C4-2B (cell line): Measurements from ENCODE around the gene SLC50A1.

Experiments used
- H3K27ac ChIP-seq: fragments of 450-650 bp; 2 replicates; pipeline ENCODE4 v1.5.1; 2017
- ZFX ChIP-seq: fragments of 450-650 bp; IDR thresholded peaks from 2 replicates; pipeline ENCODE4 v1.6.1; 2017
- TF ChIP-seq, protein P1 (sequence below): fragments of 450-650 bp; conservative IDR thresholded peaks from 2 replicates; pipeline ENCODE4 v1.5.1; 2017; ENCODE audit warnings: mild to moderate bottlenecking

SLC50A1 gene, protein sequence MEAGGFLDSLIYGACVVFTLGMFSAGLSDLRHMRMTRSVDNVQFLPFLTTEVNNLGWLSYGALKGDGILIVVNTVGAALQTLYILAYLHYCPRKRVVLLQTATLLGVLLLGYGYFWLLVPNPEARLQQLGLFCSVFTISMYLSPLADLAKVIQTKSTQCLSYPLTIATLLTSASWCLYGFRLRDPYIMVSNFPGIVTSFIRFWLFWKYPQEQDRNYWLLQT

DNA sequence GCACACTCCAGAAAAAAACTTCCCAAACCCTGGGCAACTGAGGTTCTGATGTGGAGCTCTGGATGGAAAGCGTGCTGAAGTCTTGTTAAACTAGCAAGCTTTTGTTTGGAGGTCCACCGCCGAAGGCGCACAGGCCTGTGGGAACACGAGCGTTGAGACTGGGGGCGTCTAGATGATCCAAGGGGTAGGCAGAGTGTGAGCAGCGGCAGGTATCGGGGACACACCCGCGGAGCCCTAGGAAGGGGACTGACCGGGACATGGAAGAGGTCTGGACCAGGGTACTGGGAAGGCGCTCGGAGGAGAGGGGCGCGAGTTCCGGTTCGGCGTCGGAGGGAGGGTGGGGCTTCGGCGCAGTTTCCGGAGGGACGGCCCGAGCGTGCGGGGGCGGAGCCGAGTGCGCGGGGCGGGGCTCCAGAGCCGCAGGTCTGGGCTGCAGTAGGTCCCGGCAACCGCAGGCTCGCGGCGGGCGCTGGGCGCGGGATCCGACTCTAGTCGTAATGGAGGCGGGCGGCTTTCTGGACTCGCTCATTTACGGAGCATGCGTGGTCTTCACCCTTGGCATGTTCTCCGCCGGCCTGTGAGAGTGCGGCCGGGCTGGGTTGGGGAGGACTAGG, at the start of gene SLC50A1:
Gene SLC50A1, plus strand, starts transcription at position 438 of the 614 bp plus-strand sequence. Its CDS starts 60 bp downstream, at position 498.
- TF ChIP-seq, protein P1, sequence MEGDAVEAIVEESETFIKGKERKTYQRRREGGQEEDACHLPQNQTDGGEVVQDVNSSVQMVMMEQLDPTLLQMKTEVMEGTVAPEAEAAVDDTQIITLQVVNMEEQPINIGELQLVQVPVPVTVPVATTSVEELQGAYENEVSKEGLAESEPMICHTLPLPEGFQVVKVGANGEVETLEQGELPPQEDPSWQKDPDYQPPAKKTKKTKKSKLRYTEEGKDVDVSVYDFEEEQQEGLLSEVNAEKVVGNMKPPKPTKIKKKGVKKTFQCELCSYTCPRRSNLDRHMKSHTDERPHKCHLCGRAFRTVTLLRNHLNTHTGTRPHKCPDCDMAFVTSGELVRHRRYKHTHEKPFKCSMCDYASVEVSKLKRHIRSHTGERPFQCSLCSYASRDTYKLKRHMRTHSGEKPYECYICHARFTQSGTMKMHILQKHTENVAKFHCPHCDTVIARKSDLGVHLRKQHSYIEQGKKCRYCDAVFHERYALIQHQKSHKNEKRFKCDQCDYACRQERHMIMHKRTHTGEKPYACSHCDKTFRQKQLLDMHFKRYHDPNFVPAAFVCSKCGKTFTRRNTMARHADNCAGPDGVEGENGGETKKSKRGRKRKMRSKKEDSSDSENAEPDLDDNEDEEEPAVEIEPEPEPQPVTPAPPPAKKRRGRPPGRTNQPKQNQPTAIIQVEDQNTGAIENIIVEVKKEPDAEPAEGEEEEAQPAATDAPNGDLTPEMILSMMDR, result no peak; the same call in 1 of the 2 replicates
- TF ChIP-seq ZFX, result no peak
- H3K27ac ChIP-seq, result peak within 1 kb of the TSS; percentile 95

DNA sequence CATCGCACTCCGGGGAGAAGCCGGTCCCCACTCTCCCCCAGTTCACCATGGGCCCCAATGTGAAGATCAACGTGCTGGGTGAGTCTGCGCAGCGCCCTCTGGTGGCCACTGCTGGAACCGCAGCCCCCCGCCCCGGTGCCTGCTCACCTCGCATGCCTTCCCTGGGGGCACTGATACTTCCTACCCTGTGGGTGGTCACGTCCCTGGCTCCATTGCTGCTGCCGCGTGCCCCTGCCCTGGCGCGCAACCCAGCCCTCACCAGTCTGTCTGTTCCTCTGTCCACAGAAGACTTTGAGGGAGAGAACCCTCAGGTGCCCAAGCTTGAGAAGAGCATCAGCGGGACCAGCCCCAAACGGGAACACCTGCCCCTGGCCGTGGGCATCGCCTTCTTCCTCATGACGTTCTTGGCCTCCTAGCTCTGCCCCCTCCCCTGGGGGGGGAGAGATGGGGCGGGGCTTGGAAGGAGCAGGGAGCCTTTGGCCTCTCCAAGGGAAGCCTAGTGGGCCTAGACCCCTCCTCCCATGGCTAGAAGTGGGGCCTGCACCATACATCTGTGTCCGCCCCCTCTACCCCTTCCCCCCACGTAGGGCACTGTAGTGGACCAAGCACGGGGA, 49.4 kb upstream of the SLC50A1 start:
- TF ChIP-seq ZFX, result no peak
- TF ChIP-seq, protein P1, result peak; percentile 99
- H3K27ac ChIP-seq, result peak overlapping the region; percentile 82

DNA sequence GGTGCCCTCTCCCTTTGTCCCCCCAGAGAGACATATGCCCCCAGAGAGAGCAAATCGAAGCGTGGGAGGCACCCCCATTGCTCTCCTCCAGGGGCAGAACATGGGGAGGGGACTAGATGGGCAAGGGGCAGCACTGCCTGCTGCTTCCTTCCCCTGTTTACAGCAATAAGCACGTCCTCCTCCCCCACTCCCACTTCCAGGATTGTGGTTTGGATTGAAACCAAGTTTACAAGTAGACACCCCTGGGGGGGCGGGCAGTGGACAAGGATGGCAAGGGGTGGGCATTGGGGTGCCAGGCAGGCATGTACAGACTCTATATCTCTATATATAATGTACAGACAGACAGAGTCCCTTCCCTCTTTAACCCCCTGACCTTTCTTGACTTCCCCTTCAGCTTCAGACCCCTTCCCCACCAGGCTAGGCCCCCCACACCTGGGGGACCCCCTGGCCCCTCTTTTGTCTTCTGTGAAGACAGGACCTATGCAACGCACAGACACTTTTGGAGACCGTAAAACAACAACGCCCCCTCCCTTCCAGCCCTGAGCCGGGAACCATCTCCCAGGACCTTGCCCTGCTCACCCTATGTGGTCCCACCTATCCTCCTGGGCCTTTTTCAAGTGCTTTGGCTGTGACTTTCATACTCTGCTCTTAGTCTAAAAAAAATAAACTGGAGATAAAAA, 48.7 kb upstream of the SLC50A1 start:
- TF ChIP-seq, protein P1, result no peak
- TF ChIP-seq ZFX, result no peak

DNA sequence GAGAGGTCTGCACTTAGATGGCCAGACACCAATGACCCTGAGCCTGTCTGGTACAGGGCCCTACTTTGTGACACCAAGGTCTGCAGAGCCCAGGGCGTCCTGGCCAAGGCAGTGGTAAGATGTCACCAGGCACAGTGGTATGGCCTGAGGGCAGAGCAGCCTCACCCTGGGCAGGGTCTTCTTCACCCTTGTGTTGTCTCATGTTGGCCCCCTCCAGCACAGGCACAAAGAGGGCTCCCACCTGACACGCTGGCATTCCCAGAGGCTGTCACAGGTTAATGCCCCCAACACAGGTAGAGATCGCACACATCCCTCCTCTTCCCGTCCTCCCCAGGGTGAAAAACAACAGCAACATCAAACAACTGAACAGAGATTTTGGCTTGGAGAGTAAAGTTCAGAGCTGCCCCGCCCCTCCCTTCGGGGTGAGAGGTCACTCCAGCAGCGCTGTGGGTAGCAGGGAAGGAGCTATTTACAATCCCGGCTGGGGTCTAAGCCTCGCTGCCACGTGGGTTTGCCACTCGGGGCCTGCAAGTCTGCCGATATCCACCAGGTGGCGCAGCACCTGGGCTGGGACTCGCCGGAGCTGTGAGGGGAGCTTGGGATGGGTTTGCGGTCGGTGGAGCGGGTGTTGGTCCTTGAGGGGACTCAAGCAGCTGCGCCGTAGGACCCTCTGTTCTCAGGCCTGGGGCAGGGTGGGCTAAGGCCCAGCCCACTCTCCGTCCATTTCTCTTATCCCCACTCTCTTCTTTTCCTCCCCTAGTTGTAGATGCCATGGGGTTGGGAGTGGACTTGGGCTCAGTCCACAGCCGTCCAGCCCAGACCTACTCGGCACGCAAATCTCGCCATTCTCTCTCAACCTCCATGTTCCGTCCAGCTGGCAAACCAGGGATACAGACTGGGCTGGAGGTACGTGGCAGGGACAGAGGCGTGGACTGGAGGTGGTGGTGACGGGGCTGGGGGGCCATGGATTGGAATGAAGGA, 44.3 kb upstream of the SLC50A1 start:
- peak overlapping the region; percentile 4; the same call in 1 of the 2 replicates for H3K27ac ChIP-seq
- TF ChIP-seq ZFX, result no peak
- TF ChIP-seq, protein P1, result peak; percentile 99

More for the DNA sequence above, 48.7 kb upstream of the SLC50A1 start:
- H3K27ac ChIP-seq, result no peak overlapping the region

DNA sequence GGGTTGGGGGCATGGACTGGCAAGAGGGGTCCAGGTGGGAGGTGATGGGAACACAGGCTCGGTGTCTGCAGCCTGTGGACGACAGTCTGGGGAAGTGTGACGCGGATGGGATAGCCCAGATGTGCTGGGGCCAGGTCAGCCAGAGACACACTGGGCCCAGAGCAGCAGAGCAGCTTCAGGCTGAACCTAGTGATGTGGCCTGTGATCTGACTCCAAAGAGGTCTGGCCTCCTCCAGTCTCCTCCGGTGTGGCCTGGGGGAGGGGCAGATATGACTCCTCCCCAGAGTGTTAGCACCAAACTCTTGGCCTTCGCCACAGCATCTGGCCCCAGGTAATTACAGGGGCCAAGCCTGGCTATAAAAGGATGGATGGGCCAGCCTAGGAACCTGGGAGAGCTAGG, 43.5 kb upstream of the SLC50A1 start:
- no peak for TF ChIP-seq ZFX
- TF ChIP-seq, protein P1, result no peak
- no peak overlapping the region for H3K27ac ChIP-seq

DNA sequence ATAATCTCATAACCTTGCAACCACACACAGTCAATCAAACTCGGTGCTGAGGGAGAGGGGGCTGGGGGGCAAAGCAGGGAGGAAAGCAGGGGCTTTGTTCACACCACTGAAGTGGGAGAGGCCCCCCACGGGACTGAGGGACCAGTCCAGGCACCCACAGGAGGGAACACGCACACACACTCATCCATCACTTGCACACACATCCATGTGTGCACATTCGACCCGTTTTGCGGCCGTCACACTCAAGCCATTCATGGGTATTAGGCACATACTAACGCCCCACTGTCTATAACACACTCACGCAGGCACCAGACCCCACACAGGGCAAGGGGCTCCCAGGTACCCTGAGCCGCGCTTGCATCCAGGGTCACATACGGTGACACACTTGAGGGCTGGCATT, 43.0 kb upstream of the SLC50A1 start:
- H3K27ac ChIP-seq, result no peak overlapping the region
- no peak for TF ChIP-seq ZFX
- TF ChIP-seq, protein P1, result no peak
